EH (cell line): ENCODE data around the gene ATP1B1.
"Not testable (repeated sequence)": the region's sequence is repeated elsewhere in the genome, so short reads cannot be mapped to it uniquely, and the experiment has no call there.

Source experiments
- DNase-seq: peaks from one replicate; pipeline ENCODE4 v3.0.0-alpha.2; 2015; ENCODE audit warnings: low read depth

ATP1B1 gene

GRCh38 chr1:169117014-169117413 is 10.5 kb downstream of the ATP1B1 start:
- DNase-seq = no peak

GRCh38 chr1:169117599-169117998 is 11.1 kb downstream of the ATP1B1 start:
- peak; percentile 46 for DNase-seq

- DNase-seq = no peak
These were observed 11.7 kb downstream of the ATP1B1 start for GRCh38 chr1:169118227-169118626.

DNA sequence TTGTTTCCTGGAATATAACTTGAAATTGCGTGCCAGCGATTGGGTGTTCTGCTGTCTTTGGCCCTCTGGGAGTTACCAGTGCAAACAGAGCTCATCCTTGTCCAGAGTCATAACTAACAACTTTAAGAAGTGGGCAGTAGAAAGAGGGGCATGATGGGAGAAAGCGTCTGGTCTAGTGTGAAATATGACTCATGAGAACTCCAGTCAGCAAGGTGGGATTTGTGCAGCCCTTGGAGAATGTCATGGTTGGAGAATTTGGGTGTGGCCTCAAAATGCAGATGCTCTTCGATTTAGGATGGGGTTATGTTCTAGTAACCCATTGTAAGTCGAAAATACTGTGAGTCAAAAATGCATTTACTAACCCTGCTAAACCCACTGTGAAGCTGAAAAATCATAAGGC is 12.9 kb downstream of the ATP1B1 start:
- DNase-seq = peak; percentile 63

DNA sequence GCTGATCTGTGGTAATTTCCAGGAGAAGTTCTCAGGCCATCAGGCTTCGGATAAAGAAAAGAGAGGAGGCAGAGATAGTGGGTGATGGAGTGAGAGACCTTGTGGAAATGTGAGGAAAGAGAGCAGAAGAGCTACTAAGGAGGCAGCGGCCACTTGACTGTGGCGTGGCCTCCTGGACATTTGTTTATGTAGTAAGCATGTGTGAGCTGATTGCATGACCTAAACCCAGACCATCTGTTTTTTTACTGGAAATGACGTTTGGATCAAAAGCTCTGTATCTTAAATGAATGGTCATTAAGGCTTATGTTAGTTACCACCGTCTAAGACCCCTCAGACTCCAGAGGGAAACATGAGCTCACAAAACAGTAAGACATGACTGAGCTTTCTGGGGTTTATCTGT is 13.6 kb downstream of the ATP1B1 start:
- DNase-seq = peak; percentile 45

DNA sequence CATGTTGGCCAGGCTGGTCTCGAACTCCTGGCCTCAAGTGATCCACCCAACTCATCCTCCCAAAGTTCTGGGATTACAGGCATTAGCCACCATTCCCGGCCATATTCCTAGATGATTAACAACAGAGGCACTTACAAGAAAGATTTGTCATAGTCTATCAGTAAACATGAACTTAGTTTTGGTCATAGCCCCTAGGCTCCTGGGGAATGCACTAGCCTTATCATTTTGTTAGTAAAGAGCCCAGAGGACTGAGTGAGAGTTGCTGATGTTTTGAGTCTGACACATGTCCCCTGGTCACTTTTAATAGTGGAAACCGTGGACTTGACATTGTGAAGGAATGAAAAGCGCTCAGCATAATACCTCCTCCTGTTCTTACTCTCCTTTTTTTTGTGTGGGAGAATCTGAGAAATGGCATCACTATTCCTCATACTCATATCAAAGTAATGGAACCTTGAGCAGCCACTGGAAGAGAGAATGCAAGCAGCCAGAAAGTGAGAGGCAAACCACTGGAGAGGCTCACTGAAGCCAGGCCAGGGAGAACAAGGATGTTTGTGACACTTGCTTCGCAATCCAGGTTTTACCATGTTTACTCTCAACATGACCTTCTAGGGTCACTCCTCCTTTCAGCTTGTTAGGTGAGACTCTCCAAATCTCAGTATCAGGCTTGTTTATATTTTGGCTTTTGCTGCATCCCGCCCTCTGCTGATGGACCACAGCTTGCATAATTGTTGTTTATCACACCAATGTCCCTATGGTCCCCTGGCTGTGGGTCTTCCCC is 14.8 kb downstream of the ATP1B1 start:
- peak; percentile 53 for DNase-seq

DNA sequence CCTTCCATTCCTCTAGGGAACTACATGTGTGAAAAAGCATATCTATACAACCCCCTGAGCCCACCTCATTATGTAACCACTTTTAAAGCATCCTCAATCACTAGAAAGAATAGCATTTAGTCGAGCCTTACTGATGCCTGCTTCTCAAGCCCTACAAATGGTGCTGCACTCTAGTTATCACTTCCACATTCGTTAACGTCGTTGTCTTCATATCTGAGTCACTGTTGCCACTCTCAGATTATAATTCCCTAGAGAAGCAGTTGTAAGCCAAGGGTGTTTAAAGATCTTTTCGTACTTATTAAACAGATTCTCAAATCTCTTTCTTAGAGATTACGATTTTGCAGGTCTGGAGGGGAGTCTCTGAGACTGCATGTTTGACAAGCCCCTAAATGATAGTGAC is 16.5 kb downstream of the ATP1B1 start:
- DNase-seq = no peak

- DNase-seq = no peak
These were observed 18.0 kb downstream of the ATP1B1 start for GRCh38 chr1:169124459-169124858.

GRCh38 chr1:169125597-169125996 is 19.1 kb downstream of the ATP1B1 start:
- not testable (repeated sequence) for DNase-seq

- DNase-seq = no peak
These were observed 19.8 kb downstream of the ATP1B1 start for GRCh38 chr1:169126335-169126734.

- peak; percentile 16 for DNase-seq
These were observed 20.8 kb downstream of the ATP1B1 start for GRCh38 chr1:169127305-169127704.

- DNase-seq = no peak
These were observed 22.1 kb downstream of the ATP1B1 start for GRCh38 chr1:169128562-169128961.

DNA sequence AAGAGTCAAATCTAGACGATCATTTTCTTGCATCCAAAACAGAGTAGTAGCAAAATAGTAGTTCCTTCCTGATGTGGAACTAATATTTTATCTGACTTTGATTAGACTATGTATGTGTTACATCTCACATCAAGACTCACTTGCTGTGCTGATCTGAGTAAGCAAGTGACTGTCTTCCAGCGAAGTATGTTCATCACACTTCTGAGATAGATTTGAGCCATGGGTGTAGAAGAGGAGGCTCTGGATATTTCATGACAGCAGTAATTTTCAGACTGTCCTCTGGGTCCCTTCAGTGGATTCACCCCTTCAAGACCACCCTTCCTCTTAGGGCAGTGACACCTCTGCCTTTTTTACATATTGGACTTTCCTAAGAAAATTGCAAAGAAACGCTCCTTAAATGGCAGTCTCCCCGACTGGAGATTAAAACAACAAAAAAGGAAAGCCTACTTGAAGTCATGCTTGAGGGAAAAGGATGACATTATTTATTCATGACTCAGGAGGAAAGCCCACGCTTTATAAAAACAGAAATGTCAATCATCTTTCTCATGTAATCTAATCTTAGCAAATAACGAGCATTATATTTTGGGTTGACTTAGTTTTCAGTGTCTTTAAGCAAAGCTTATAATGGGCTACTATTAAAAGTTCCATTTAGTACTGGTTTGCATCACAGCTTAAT is 22.8 kb downstream of the ATP1B1 start:
- DNase-seq = peak; percentile 32

DNA sequence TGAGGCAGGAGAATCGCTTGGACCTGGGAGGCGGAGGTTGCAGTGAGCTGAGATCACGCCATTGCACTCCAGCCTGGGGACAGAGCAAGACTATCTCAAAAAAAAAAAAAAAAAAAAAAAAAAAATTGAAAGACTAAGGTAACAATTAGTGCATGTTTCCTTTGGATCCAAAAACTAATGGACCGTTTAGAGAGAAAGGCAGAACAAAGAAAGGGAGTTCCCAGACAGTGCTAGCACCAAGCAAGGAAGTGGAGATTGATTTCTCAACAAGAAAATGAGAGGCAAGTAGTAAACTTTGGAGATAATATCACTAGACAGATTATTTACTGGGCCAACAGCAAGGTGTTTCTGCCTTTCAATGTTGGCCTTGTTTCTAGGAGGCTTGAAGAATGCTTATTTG is 24.2 kb downstream of the ATP1B1 start:
- DNase-seq = no peak

- no peak for DNase-seq
These were observed 26.2 kb downstream of the ATP1B1 start for GRCh38 chr1:169132512-169133227.

DNA sequence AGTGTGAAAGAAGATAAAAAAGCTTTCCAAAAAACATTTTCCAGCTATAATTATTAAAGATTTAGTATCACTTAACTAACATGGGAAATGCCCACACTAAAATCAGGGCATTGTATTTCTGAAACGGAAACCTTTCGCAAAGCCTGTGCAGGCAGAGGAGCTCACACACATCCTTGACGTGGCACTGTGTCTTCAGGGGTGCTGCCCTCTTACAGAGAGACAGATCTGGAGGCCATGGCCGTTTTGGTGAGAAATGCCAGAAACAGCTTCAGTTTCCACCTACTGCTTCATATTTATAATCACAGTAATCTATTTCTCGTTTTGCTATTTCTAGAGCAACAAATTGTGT is 26.7 kb downstream of the ATP1B1 start:
- DNase-seq = no peak

DNA sequence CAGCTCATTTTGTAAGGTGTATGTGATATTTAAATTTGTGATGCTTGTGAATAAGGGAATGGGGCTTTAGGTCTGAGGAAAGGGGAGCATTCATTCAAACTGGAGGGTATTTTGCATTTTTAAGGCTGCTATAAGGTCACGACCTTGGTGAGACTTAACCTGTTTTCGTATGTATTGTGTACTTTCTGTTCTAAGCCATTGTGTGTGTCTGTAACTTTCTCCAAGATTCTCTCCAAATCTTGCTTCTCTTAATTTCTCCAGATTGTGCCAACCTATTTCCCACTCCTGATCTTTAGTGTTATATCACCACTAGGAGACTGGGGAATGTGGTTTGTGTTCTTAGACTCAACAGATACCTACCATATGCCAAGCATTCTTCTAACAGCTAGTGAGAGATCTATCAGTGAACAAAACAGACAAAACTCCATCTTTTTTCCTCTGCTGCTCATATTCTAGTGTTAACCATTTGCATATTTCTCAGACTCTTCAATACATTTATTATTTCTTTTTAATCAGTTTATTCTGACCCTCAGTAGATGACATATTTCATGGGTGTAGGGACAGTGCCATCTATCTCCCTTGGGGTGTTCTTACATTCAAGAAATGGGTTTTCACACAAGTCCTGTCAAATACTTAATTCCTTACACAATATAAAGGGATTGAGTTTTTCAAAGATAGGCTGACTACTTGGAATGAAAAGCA is 27.5 kb downstream of the ATP1B1 start:
- DNase-seq = peak; percentile 33

GRCh38 chr1:169137357-169137756 is 30.9 kb downstream of the ATP1B1 start:
- DNase-seq = no peak

- no peak for DNase-seq
These were observed 32.6 kb downstream of the ATP1B1 start for GRCh38 chr1:169138866-169139670.

DNA sequence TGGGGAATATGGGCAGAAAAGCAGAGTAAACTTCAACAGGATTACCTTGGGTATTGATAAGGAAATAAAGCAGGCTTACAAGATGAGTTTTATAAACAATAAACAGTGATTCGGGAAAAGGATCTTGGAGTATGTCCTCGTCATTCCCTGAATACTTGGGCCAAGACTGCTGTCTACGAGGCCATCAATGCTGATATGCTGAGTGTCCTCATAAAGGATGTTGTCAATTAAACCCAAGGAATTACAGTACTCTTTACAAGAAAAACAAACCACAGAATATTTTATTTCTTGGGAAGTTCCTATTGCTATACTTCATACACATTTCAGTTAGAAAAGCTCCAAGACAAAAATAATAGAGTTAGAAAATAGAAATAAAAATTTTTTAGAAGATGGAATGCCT is 34.9 kb downstream of the ATP1B1 start:
- peak; percentile 77 for DNase-seq

- DNase-seq = no peak
These were observed 35.6 kb downstream of the ATP1B1 start for GRCh38 chr1:169142129-169142528.

GRCh38 chr1:169143346-169143745 is 36.9 kb downstream of the ATP1B1 start:
- no peak for DNase-seq
